Measurements from ENCODE around the gene NEO1. TPM values are rescaled to one million over a fixed set of nuclear protein-coding genes. Genes with fewer than 3 reads are reported as not detected.

NEO1 gene
- total RNA-seq, 1 donor from 2014 or later = 9.8 TPM

GRCh38 chr15:73046073-73046472 lies 6.2 kb upstream of the NEO1 start:
- no peak for DNase-seq (ENCODE audit: low spot score)
- no peak overlapping the region for H3K4me3 Mint-ChIP-seq (ENCODE audit: low read depth)
- intact Hi-C loops (cut with micrococcal nuclease) = no loop called here
- no peaks in the 10 kb centered on the region for H3K36me3 Mint-ChIP-seq (ENCODE audit: low read depth)
- H3K27ac Mint-ChIP-seq = no peak overlapping the region
- peaks cover 2% of the 10 kb centered on the region for H3K4me1 Mint-ChIP-seq (ENCODE audit: low read depth)
- H3K27me3 Mint-ChIP-seq (ENCODE audit: low read depth) = peaks cover 34% of the 10 kb centered on the region
- H3K9me3 Mint-ChIP-seq = no peaks in the 10 kb centered on the region

- Mint-ChIP-seq H3K36me3 (ENCODE audit: low read depth) (no peaks in the 10 kb centered on the region), H3K9me3 (no peaks in the 10 kb centered on the region), H3K27ac (no peak overlapping the region), H3K27me3 (ENCODE audit: low read depth) (peaks cover 35% of the 10 kb centered on the region), H3K4me1 (ENCODE audit: low read depth) (peaks cover 4% of the 10 kb centered on the region), H3K4me3 (ENCODE audit: low read depth) (no peak overlapping the region)
- intact Hi-C loops (cut with micrococcal nuclease) = no loop called here
- DNase-seq (ENCODE audit: low spot score) = no peak
These were observed 4.4 kb upstream of the NEO1 start for GRCh38 chr15:73047882-73048281.

- Mint-ChIP-seq H3K4me3 (ENCODE audit: low read depth) (no peak overlapping the region), H3K36me3 (ENCODE audit: low read depth) (no peaks in the 10 kb centered on the region), H3K4me1 (ENCODE audit: low read depth) (peaks cover 11% of the 10 kb centered on the region), H3K27ac (no peak overlapping the region), H3K27me3 (ENCODE audit: low read depth) (peaks cover 40% of the 10 kb centered on the region), H3K9me3 (no peaks in the 10 kb centered on the region)
- intact Hi-C loops (cut with micrococcal nuclease) = no loop called here
- DNase-seq (ENCODE audit: low spot score) = no peak
These were observed 3.5 kb upstream of the NEO1 start for GRCh38 chr15:73048624-73049295.

- intact Hi-C loops (cut with micrococcal nuclease) = loop anchor here (2.0 to 5.0 kb wide), 2 partner anchors 33 to 93 kb away; no protein-coding TSS in a partner anchor
- H3K4me1 Mint-ChIP-seq (ENCODE audit: low read depth) = peaks cover 11% of the 10 kb centered on the region
These were observed 2.6 kb upstream of the NEO1 start for GRCh38 chr15:73049564-73050215.

GRCh38 chr15:73050561-73051295 lies 1.5 kb upstream of the NEO1 start:
- Mint-ChIP-seq H3K27ac (no peak overlapping the region), H3K36me3 (ENCODE audit: low read depth) (no peaks in the 10 kb centered on the region)
- intact Hi-C loops (cut with micrococcal nuclease) = loop anchor here (2.0 to 5.0 kb wide), 2 partner anchors 32 to 92 kb away; no protein-coding TSS in a partner anchor

More at GRCh38 chr15:73049564-73050215, 2.6 kb upstream of the NEO1 start:
- Mint-ChIP-seq H3K27me3 (ENCODE audit: low read depth) (peaks cover 42% of the 10 kb centered on the region), H3K27ac (no peak overlapping the region), H3K4me3 (ENCODE audit: low read depth) (no peak overlapping the region), H3K9me3 (no peaks in the 10 kb centered on the region), H3K36me3 (ENCODE audit: low read depth) (no peaks in the 10 kb centered on the region)
- DNase-seq (ENCODE audit: low spot score) = no peak

GRCh38 chr15:73051391-73051806 lies 864 bp upstream of the NEO1 start:
- no peak for DNase-seq (ENCODE audit: low spot score)
- no peak overlapping the region for H3K27ac Mint-ChIP-seq
- no peaks in the 10 kb centered on the region for H3K36me3 Mint-ChIP-seq (ENCODE audit: low read depth)
- H3K9me3 Mint-ChIP-seq = no peaks in the 10 kb centered on the region
- intact Hi-C loops (cut with micrococcal nuclease) = loop anchor here (2.0 to 5.0 kb wide), 2 partner anchors 31 to 91 kb away; no protein-coding TSS in a partner anchor
- H3K4me1 Mint-ChIP-seq (ENCODE audit: low read depth) = peaks cover 11% of the 10 kb centered on the region
- H3K4me3 Mint-ChIP-seq (ENCODE audit: low read depth) = peak overlapping the region; percentile 68
- peaks cover 35% of the 10 kb centered on the region for H3K27me3 Mint-ChIP-seq (ENCODE audit: low read depth)

More at GRCh38 chr15:73050561-73051295, 1.5 kb upstream of the NEO1 start:
- peak overlapping the region; percentile 68 for H3K4me3 Mint-ChIP-seq (ENCODE audit: low read depth)
- no peak for DNase-seq (ENCODE audit: low spot score)
- H3K27me3 Mint-ChIP-seq (ENCODE audit: low read depth) = peaks cover 39% of the 10 kb centered on the region
- peaks cover 11% of the 10 kb centered on the region for H3K4me1 Mint-ChIP-seq (ENCODE audit: low read depth)
- no peaks in the 10 kb centered on the region for H3K9me3 Mint-ChIP-seq

GRCh38 chr15:73052653-73053397 lies 562 bp downstream of the NEO1 start:
- H3K36me3 Mint-ChIP-seq (ENCODE audit: low read depth) = no peaks in the 10 kb centered on the region
- H3K27me3 Mint-ChIP-seq (ENCODE audit: low read depth) = peaks cover 31% of the 10 kb centered on the region
- peak overlapping the region; percentile 78 for H3K4me3 Mint-ChIP-seq (ENCODE audit: low read depth)
- H3K9me3 Mint-ChIP-seq = no peaks in the 10 kb centered on the region
- no peak for DNase-seq (ENCODE audit: low spot score)
- peaks cover 11% of the 10 kb centered on the region for H3K4me1 Mint-ChIP-seq (ENCODE audit: low read depth)
- peak overlapping the region; percentile 51 for H3K27ac Mint-ChIP-seq
- intact Hi-C loops (cut with micrococcal nuclease) = loop anchor here (2.0 to 5.0 kb wide), 2 partner anchors 89 to 268 kb away; no protein-coding TSS in a partner anchor

GRCh38 chr15:73053398-73053723 lies 1.1 kb downstream of the NEO1 start:
- no peaks in the 10 kb centered on the region for H3K36me3 Mint-ChIP-seq (ENCODE audit: low read depth)
- H3K9me3 Mint-ChIP-seq = no peaks in the 10 kb centered on the region
- intact Hi-C loops (cut with micrococcal nuclease) = loop anchor here (2.0 to 5.0 kb wide), 2 partner anchors 89 to 269 kb away; no protein-coding TSS in a partner anchor
- H3K4me3 Mint-ChIP-seq (ENCODE audit: low read depth) = peak overlapping the region; percentile 78
- no peak for DNase-seq (ENCODE audit: low spot score)
- peaks cover 35% of the 10 kb centered on the region for H3K27me3 Mint-ChIP-seq (ENCODE audit: low read depth)
- peaks cover 11% of the 10 kb centered on the region for H3K4me1 Mint-ChIP-seq (ENCODE audit: low read depth)
- no peak overlapping the region for H3K27ac Mint-ChIP-seq

GRCh38 chr15:73054417-73054953 lies 2.2 kb downstream of the NEO1 start:
- intact Hi-C loops (cut with micrococcal nuclease) = loop anchor here (5.0 kb wide), 1 partner anchor 88 kb away; no protein-coding TSS in a partner anchor
- Mint-ChIP-seq H3K4me1 (ENCODE audit: low read depth) (peaks cover 11% of the 10 kb centered on the region), H3K9me3 (no peaks in the 10 kb centered on the region), H3K27ac (no peak overlapping the region), H3K27me3 (ENCODE audit: low read depth) (peaks cover 29% of the 10 kb centered on the region), H3K4me3 (ENCODE audit: low read depth) (no peak overlapping the region), H3K36me3 (ENCODE audit: low read depth) (no peaks in the 10 kb centered on the region)
- DNase-seq (ENCODE audit: low spot score) = no peak

- H3K9me3 Mint-ChIP-seq = no peaks in the 10 kb centered on the region
- intact Hi-C loops (cut with micrococcal nuclease) = no loop called here
- peaks cover 7% of the 10 kb centered on the region for H3K4me1 Mint-ChIP-seq (ENCODE audit: low read depth)
- H3K4me3 Mint-ChIP-seq (ENCODE audit: low read depth) = no peak overlapping the region
- no peak overlapping the region for H3K27ac Mint-ChIP-seq
- no peaks in the 10 kb centered on the region for H3K36me3 Mint-ChIP-seq (ENCODE audit: low read depth)
- no peak for DNase-seq (ENCODE audit: low spot score)
- H3K27me3 Mint-ChIP-seq (ENCODE audit: low read depth) = peaks cover 28% of the 10 kb centered on the region
These were observed 4.2 kb downstream of the NEO1 start for GRCh38 chr15:73056460-73056859.

GRCh38 chr15:73058437-73058836 lies 6.2 kb downstream of the NEO1 start:
- Mint-ChIP-seq H3K4me3 (ENCODE audit: low read depth) (no peak overlapping the region), H3K27me3 (ENCODE audit: low read depth) (peaks cover 32% of the 10 kb centered on the region), H3K36me3 (ENCODE audit: low read depth) (no peaks in the 10 kb centered on the region), H3K9me3 (no peaks in the 10 kb centered on the region), H3K4me1 (ENCODE audit: low read depth) (peaks cover 2% of the 10 kb centered on the region), H3K27ac (no peak overlapping the region)
- intact Hi-C loops (cut with micrococcal nuclease) = no loop called here
- DNase-seq (ENCODE audit: low spot score) = no peak

- intact Hi-C loops (cut with micrococcal nuclease) = no loop called here
- Mint-ChIP-seq H3K27me3 (ENCODE audit: low read depth) (peaks cover 37% of the 10 kb centered on the region), H3K36me3 (ENCODE audit: low read depth) (no peaks in the 10 kb centered on the region), H3K4me3 (ENCODE audit: low read depth) (no peak overlapping the region), H3K4me1 (ENCODE audit: low read depth) (peaks cover under 1% of the 10 kb centered on the region), H3K9me3 (no peaks in the 10 kb centered on the region), H3K27ac (no peak overlapping the region)
- no peak for DNase-seq (ENCODE audit: low spot score)
These were observed 12.9 kb downstream of the NEO1 start for GRCh38 chr15:73065114-73065513.

Measured in activated T-helper 2 cell treated with anti-CD3 and anti-CD28 coated beads, Interferon-gamma antibody, Interleukin-2, Interleukin-4, amounts not matched to agents 10 μg/mL and 5 μg/mL and 100 μg/mL, durations not matched to agents 14 hours and 24 hours and 36 hours (primary cell).